ENCODE measurements around the gene VPS26C.

DNA sequence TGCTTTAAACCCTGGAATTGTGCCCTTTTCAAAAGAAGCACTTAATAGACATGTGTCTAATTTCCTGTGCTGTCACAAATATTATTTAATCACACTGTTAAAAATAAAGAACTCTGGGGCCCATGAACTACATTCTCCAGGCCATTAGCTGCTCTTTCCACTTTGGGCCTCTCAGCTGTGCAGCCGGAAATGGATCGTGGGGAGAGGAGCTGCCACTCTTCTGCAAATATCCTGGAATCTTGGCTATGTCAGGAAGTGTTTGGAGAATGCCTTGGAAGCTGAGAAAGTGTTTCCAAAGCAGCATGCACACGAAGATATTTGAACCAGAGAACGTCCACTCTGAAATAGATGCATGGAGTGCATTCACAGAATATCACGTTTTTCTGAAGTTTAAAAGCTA is 27.5 kb upstream of the VPS26C start:
- TF ChIP-seq, protein P1, sequence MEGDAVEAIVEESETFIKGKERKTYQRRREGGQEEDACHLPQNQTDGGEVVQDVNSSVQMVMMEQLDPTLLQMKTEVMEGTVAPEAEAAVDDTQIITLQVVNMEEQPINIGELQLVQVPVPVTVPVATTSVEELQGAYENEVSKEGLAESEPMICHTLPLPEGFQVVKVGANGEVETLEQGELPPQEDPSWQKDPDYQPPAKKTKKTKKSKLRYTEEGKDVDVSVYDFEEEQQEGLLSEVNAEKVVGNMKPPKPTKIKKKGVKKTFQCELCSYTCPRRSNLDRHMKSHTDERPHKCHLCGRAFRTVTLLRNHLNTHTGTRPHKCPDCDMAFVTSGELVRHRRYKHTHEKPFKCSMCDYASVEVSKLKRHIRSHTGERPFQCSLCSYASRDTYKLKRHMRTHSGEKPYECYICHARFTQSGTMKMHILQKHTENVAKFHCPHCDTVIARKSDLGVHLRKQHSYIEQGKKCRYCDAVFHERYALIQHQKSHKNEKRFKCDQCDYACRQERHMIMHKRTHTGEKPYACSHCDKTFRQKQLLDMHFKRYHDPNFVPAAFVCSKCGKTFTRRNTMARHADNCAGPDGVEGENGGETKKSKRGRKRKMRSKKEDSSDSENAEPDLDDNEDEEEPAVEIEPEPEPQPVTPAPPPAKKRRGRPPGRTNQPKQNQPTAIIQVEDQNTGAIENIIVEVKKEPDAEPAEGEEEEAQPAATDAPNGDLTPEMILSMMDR (IDR thresholded peaks at IDR 0.05): no peak
- TF ChIP-seq POLR2A (IDR thresholded peaks at IDR 0.05; ENCODE audit: low read length) (no peak), EP300 (IDR thresholded peaks at IDR 0.05) (no peak), NFE2L2 (conservative IDR thresholded peaks at IDR 0.05; ENCODE audit: low read length) (no peak), RCOR1 (IDR thresholded peaks at IDR 0.05; ENCODE audit: low read depth, low read length) (no peak)
- TF ChIP-seq, protein P2, sequence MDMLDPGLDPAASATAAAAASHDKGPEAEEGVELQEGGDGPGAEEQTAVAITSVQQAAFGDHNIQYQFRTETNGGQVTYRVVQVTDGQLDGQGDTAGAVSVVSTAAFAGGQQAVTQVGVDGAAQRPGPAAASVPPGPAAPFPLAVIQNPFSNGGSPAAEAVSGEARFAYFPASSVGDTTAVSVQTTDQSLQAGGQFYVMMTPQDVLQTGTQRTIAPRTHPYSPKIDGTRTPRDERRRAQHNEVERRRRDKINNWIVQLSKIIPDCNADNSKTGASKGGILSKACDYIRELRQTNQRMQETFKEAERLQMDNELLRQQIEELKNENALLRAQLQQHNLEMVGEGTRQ (IDR thresholded peaks at IDR 0.05): no peak
